ENCODE results near the gene RBM6.
"Not testable (repeated sequence)": the region's sequence is repeated elsewhere in the genome, so short reads cannot be mapped to it uniquely, and the experiment has no call there.

RBM6 gene

GRCh38 chr3:49914906-49915305 is 25.0 kb upstream of the RBM6 start:
- no peak for DNase-seq

GRCh38 chr3:49916686-49917085 is 23.3 kb upstream of the RBM6 start:
- no peak for DNase-seq

- DNase-seq: not testable (repeated sequence)
These were observed 22.0 kb upstream of the RBM6 start for GRCh38 chr3:49917806-49918590.

- DNase-seq: no peak
These were observed 15.3 kb upstream of the RBM6 start for GRCh38 chr3:49924683-49925082.

GRCh38 chr3:49925485-49925884 is 14.5 kb upstream of the RBM6 start:
- no peak for DNase-seq

- DNase-seq: no peak
These were observed 13.7 kb upstream of the RBM6 start for GRCh38 chr3:49926117-49926728.

GRCh38 chr3:49927798-49928197 is 12.2 kb upstream of the RBM6 start:
- DNase-seq: no peak

GRCh38 chr3:49928481-49929017 is 11.4 kb upstream of the RBM6 start:
- no peak for DNase-seq

- DNase-seq: peak; percentile 94
These were observed 10.4 kb upstream of the RBM6 start, which contains the start of gene MON1A for GRCh38 chr3:49929291-49930167. MON1A (minus strand) TSS chr3:49929811; CDS start chr3:49913346, 16,465 bp downstream.

- DNase-seq: no peak
These were observed 9.7 kb upstream of the RBM6 start for GRCh38 chr3:49930168-49930690.

GRCh38 chr3:49930922-49931321 is 9.0 kb upstream of the RBM6 start:
- no peak for DNase-seq

GRCh38 chr3:49932281-49932680 is 7.7 kb upstream of the RBM6 start:
- DNase-seq: not testable (repeated sequence)

- DNase-seq: no peak
These were observed 2.9 kb upstream of the RBM6 start for GRCh38 chr3:49937090-49937489.

GRCh38 chr3:49940667-49941249 is 808 bp downstream of the RBM6 start:
- no peak for DNase-seq

- DNase-seq: no peak
These were observed 2.7 kb downstream of the RBM6 start for GRCh38 chr3:49942651-49943050.

GRCh38 chr3:49952924-49953323 is 13.0 kb downstream of the RBM6 start:
- DNase-seq: no peak

- no peak for DNase-seq
These were observed 15.7 kb downstream of the RBM6 start for GRCh38 chr3:49955636-49956035.

GRCh38 chr3:49966233-49966942 is 26.4 kb downstream of the RBM6 start:
- DNase-seq: no peak

- peak; percentile 8 for DNase-seq
These were observed 27.3 kb downstream of the RBM6 start for GRCh38 chr3:49967291-49967690.

- DNase-seq: no peak
These were observed 28.4 kb downstream of the RBM6 start for GRCh38 chr3:49968346-49968745.

- DNase-seq: no peak
These were observed 32.7 kb downstream of the RBM6 start for GRCh38 chr3:49972656-49973055.

GRCh38 chr3:49976942-49977341 is 37.0 kb downstream of the RBM6 start:
- no peak for DNase-seq

Data from midbrain (tissue), 1 donor.